Measurements from ENCODE around the gene JUND. TPM values are rescaled to one million over a fixed set of nuclear protein-coding genes. Genes with fewer than 3 reads are reported as not detected.
"Not testable (repeated sequence)": the region's sequence is repeated elsewhere in the genome, so short reads cannot be mapped to it uniquely, and the experiment has no call there.

The JUND gene
- total RNA-seq = 244 and 299 TPM in 2 replicates
- 75.8 TPM for polyA plus RNA-seq (2012)

DNA sequence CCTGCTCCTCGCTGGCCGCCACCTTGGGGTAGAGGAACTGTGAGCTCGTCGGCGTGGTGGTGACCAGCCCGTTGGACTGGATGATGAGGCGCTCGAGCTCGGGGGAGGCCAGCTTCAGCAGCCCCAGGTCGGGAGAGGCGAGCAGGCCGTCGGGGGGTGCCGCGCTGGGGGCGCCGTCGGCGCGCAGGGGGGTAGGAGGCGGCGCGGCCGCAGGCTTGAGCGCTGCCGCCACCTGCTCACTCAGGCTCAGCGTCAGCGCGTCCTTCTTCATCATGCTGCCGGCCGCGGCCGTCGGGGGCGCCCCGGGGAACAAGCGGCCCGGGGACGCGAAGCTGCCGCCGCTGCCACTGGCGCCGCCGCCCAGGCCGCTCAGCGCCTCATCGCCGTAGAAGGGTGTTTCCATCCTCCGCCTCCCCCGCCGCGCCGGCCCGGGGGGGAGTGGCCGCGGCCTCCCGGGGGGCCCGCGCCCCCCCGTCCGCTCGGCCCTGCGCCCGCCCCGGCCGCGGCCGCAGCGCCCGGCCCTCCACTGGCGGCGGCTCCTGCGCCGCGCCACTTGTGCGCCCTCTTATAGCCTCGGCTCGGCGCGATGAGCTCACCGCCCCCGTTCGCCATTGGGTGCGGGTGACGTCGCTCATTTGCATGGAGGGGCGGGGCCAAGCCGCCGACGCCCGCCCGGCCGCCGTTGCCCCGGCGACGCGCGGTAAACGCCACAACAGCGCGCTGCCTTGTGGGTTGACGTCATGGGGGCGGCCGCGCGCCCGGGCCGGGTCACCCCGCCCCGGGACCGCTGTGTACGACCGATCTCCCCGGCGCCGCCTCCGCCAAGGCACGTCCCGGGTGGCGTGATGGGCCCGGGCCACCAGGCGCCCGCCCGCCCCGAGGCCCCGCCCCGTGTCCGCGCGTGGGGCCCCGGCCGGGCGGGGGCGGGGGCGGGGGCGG is at the start of gene JUND:
Gene JUND, minus strand, starts transcription at position 541 of the 939 bp plus-strand sequence. Its CDS starts 138 bp downstream, at position 403.
- DNase-seq (ENCODE audit: low read depth) = peak; percentile 97

GRCh38 chr19:18330868-18331267 is 49.4 kb upstream of the JUND start:
- DNase-seq (ENCODE audit: low read depth) = no peak

GRCh38 chr19:18329035-18329376 is 47.6 kb upstream of the JUND start:
- no peak for DNase-seq (ENCODE audit: low read depth)

DNA sequence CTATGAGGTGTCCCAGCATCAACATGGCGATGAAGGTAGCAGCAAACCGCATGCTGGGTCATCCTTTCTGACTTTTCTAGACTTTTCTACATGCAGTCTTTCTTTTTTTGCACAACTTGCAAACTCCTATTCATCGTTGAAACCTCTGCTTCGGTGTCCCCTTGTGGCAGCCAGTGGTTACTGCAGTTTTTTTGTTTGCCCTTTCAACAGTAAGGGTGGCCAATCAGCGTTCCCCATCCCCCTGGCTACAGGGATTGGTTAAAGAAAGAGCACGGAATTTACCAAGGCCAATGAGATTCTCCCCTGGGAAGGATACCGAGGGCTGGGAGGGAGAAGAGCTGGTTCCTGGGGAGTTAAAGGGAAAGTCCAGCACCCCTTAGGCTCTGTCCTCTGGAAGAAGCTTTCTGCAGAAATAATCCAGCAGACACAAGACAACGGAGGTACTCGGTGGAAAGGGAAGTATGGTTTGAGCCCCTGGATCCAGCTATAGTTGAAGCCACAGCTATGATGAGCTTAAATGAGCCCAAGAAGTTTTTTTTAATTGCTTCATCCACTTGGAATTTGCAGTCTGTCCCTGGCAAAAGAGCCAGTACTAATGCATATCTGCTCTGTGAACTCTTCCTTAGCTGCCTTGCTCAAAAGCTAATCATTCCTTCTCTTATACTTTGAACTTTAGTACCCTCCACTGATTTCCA is 47.1 kb upstream of the JUND start:
- DNase-seq (ENCODE audit: low read depth) = peak; percentile 99

DNA sequence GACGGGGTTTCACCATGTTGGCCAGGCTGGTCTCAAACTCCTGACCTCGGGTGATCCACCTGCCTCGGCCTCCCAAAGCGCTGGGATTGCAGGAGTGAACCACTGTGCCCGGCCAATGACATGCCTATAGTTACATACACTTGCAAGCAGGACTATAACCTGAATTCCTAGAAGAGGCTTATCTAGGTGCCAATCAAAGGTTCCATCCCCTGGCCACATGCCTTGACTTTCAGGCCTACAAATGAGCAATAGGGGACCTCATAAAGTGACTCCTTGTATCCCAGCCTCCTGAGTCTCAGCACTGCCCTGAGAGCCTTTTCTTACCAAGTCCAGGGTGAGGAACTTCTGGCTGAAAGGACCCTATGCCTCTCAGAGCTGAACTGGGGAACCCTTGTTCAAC is 45.4 kb upstream of the JUND start:
- DNase-seq (ENCODE audit: low read depth) = no peak

GRCh38 chr19:18324373-18324731 is 42.9 kb upstream of the JUND start:
- not testable (repeated sequence) for DNase-seq (ENCODE audit: low read depth)

- peak; percentile 98 for DNase-seq (ENCODE audit: low read depth)
Observed at GRCh38 chr19:18322759-18323460, 41.5 kb upstream of the JUND start, which contains the start of gene LSM4. Gene LSM4, minus strand, starts transcription at chr19:18323076. Its CDS starts 56 bp downstream, at chr19:18323020.

- peak; percentile 67 for DNase-seq (ENCODE audit: low read depth)
Observed at GRCh38 chr19:18322318-18322758, 40.9 kb upstream of the JUND start.

- DNase-seq (ENCODE audit: low read depth) = no peak
Observed at GRCh38 chr19:18321734-18322102, 40.3 kb upstream of the JUND start.

DNA sequence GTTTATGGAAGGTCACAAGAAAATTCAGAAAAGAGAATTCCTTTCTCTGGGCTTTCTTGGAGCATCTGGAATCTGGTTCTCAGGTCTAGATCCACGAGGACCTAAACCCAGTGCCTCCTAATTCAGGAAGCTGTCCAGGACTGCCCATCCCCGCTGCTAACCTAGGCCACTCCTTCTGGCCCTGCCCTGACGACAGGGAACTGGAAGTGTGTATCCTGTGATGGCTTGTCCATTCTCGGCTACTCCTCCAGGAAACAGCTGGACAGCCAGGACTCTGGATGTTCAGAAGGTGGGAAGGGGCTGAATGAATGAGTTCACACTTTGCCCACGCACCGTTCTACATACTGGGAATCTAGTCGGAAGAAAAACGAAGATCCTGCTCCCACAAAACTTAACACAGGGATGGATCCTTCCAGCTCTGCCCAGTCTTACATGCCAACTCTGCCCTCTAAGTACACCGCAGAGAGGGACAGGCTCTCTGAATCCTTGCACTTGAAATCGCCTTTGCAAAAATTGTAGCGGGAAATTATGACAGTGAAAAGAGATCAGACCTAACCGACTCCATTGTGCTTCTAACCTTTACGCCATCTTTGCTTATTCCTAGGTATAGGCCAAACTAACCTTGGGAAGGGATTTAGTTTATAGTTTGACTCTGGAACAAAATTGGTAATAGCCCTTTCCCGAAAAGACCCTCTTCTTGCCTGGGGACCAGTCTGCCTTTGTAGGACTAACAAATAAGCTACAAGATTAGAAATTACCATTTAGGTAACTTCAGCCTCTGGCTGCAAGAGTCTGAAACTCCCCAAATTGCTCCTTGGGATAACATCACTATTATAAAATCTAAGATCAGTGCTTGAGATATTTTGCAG is 39.7 kb upstream of the JUND start:
- DNase-seq (ENCODE audit: low read depth) = no peak

DNA sequence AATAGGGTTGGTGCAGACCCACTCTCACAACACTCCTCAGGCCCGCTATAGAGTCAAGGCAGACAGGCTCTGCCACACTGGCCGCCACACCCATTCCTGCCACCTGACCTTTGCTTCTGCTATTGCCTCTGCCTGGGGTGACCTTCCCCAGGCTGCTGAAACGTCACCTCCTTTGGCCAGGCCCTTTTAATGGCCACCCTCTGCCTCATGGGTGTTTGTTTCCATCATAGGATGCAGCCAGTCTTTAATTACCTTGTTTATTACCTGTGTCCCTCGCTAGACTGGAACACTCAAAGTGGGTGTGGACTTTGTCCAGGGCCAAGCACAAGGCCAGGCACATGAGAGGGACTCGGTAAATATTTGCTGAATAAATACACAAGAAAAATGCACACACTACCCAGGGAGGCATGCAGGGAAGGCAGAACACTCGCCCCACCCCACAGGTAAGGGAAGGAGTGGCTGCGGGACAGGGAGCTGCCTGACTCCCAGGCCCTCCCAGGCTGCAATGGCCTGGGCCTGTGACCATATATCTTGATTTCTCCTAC is 38.2 kb upstream of the JUND start:
- DNase-seq (ENCODE audit: low read depth) = no peak

DNA sequence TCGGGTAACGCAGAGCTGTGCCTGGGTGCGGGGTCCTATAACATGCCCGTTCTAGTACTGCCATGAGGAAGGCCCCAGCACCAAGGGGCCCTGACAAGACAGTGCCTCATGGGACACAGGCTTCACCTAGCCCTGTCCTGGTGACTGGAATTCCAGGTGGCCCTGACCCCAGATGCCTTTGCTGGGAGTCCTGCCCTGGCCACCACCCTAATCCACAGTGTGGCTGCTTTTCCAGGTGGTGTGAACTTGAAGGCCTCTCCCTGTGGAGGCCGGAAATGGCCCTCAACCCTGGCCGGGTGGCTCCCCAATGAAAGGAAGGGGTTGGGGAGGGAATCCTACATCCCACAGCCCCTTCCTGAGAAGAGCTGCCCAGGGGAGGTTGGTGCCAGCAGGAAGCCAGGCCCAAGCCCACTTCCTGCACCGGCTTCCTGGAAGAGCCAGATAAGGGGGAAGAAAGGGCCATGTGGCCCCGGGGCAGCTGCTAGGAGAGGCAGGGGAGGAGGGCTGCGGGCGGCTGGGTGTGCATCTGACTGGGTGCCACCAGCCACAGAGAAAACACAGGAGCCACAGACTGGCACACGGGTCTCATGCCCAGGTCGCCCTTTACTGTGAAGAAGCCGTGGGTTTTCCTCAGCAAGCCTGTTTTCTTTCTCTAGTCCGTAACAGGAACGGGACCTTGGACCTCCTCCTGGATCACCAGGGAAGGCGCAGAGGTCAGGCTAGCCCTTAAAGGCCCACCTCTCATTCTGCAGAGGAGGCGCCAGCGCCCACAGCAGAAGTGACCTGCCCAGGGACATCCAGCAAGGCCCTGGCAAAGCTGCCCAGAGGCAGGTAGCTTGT is 36.8 kb upstream of the JUND start:
- peak; percentile 31 for DNase-seq (ENCODE audit: low read depth)

- no peak for DNase-seq (ENCODE audit: low read depth)
Observed at GRCh38 chr19:18313398-18313797, 32.0 kb upstream of the JUND start.

GRCh38 chr19:18312092-18312534 is 30.7 kb upstream of the JUND start:
- no peak for DNase-seq (ENCODE audit: low read depth)

- DNase-seq (ENCODE audit: low read depth) = no peak
Observed at GRCh38 chr19:18311502-18312091, 30.2 kb upstream of the JUND start.

DNA sequence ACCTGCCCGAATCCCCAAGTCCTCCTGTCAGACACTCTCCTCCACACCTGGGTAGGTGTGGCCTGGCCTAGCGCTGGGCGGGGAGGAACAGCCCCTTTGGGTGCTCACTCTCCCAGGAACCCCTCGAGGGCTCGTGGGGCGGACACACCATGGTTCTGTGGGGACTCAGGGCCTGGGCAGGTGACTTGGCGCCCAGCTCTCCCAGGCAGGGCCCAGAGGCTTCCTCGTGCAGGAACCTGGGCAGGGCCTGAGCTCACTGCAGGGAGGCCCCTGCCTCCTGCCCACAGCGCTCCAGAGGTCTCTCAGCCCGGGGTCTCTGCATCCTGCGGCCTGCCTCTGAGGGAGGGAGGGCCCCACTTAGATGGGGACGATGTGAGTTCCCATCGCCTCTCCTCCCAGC is 29.5 kb upstream of the JUND start:
- no peak for DNase-seq (ENCODE audit: low read depth)

DNA sequence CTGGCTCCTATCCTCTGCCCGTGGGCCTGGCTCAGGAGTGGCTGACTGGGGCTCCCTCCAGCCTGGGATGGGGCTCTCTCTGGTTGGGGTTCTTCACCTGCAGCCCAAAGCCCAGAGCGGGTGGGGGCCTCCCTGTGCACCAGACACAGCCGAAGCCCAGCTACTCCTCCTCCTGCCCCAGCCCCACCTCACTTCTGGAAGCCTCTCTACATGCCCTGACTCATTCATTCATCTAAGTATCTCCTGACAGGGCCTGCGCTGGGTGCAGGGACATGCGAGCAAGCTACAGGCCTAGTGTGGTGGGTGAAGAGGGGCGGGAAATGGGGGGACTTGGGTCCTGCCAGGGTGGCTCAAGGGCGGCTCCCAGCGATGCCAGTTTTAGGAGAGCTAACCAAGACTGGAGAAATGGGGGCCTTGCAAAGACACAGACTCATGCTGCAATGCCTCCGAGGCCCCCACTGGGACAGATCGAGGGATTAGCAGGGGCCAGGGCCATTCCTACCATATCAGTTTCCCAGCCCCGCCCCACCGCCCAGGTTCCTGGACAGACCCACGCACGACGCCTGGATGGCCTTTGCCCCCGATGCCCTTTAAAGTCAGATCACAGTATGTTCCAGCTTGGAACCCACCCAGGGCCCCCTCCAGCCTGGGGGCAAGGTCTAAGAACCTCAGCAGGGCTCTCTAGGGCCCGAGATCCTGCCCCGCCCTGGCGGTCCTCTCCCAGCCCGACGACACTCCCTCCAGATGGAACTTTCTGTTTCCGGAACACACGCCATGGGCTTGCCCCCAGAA is 28.9 kb upstream of the JUND start:
- no peak for DNase-seq (ENCODE audit: low read depth)

- no peak for DNase-seq (ENCODE audit: low read depth)
Observed at GRCh38 chr19:18309525-18310064, 28.2 kb upstream of the JUND start.

All from myocyte (in vitro differentiated cells).